ENCODE data around the gene MAB21L2.

MAB21L2 gene

DNA sequence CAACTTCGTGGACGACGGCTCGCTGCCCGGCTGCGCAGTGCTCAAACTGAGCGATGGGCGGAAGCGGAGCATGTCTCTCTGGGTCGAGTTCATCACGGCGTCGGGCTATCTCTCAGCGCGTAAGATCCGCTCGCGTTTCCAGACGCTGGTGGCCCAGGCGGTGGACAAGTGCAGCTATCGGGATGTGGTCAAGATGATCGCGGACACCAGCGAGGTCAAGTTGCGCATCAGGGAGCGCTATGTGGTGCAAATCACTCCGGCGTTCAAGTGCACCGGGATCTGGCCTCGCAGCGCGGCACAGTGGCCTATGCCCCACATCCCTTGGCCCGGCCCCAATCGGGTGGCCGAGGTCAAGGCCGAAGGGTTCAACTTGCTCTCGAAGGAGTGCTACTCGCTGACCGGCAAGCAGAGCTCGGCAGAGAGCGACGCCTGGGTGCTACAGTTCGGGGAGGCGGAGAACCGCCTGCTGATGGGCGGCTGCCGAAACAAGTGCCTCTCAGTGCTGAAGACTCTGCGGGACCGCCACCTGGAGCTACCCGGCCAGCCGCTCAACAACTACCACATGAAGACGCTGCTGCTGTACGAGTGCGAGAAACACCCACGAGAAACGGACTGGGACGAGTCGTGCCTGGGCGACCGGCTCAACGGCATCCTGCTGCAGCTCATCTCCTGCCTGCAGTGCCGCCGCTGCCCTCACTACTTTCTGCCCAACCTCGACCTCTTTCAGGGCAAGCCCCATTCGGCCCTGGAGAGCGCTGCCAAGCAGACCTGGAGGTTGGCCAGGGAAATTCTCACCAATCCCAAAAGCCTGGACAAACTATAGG lies 1.5 kb downstream of the MAB21L2 start:
- no peak overlapping the region for H3K27ac ChIP-seq (ENCODE audit: insufficient read depth, low read length, poor library complexity, severe bottlenecking)
- no peaks in the 10 kb centered on the region for H3K4me1 ChIP-seq (ENCODE audit: control insufficient read depth, insufficient read depth, low read length, poor library complexity, severe bottlenecking)
- DNase-seq: no peak
- peaks cover 30% of the 10 kb centered on the region for H3K36me3 ChIP-seq (ENCODE audit: control insufficient read depth, insufficient read depth, low read length)
- no peaks in the 10 kb centered on the region for H3K9me3 ChIP-seq (ENCODE audit: control insufficient read depth, low read length)
- H3K4me3 ChIP-seq (ENCODE audit: insufficient read depth, low read depth, low read length, poor library complexity, severe bottlenecking): no peak overlapping the region
- no peaks in the 10 kb centered on the region for H3K27me3 ChIP-seq (replicated peaks; ENCODE audit: control insufficient read depth, insufficient read depth, low read length, poor library complexity, severe bottlenecking)

DNA sequence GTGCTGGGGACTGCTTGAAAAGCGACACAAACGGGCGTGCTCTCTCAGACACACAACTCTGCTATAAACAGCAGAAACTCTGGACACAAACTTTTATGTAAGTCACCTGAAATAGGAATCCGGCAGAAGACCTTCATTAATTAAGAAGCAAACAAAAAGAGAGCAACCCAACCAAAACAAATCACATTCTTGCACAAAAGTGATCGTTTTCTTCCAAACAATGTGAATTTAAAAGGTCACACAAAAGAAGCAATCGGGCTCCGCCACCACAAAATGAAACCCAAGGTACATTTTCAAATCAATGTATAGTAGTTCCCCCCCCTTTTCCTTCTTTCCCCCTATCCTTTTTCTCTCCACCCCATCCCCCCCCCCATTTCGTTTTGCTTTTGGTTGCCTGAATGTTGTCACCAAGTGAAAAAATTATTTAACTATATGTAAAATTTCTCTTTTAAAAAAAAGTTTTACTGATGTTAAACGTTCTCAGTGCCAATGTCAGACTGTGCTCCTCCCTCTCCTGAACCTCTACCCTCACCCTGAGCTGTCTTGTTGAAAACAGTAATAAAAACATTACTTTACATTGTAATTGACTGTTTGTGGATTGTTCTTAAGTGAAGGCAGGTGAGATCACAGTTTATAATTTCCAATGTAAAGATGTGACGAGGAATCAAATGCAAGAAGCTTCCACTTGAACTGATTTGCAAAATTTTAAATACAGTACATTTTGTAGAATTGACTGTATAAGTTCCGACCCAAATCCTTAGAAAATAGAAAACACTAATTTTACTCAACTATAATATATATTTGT lies 2.4 kb downstream of the MAB21L2 start:
- H3K4me1 ChIP-seq (ENCODE audit: control insufficient read depth, insufficient read depth, low read length, poor library complexity, severe bottlenecking): no peaks in the 10 kb centered on the region
- no peak for DNase-seq
- H3K27ac ChIP-seq (ENCODE audit: insufficient read depth, low read length, poor library complexity, severe bottlenecking): no peak overlapping the region
- H3K9me3 ChIP-seq (ENCODE audit: control insufficient read depth, low read length): no peaks in the 10 kb centered on the region
- peaks cover 30% of the 10 kb centered on the region for H3K36me3 ChIP-seq (ENCODE audit: control insufficient read depth, insufficient read depth, low read length)
- no peak overlapping the region for H3K4me3 ChIP-seq (ENCODE audit: insufficient read depth, low read depth, low read length, poor library complexity, severe bottlenecking)
- H3K27me3 ChIP-seq (replicated peaks; ENCODE audit: control insufficient read depth, insufficient read depth, low read length, poor library complexity, severe bottlenecking): no peaks in the 10 kb centered on the region

DNA sequence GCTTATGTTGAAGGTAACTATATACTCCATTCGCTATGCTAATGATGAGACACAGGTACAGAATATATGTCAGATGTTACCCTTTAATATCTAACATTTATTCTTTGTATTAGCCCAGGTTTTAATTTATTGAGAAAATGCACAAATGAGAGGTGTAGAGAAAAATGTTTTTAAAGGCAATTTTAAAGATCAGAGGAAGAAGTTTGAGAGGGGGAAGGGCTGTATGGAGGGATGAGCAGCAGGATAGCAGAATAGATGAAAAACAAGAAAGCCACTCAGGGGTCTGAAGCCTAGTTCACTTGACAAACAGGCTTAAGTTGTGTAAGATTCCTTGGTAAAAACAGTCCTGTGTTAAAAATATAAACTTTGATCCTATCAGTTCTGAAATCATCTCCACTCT lies 3.7 kb downstream of the MAB21L2 start:
- Histone ChIP-seq H3K27me3 (replicated peaks; ENCODE audit: control insufficient read depth, insufficient read depth, low read length, poor library complexity, severe bottlenecking) (no peaks in the 10 kb centered on the region), H3K4me3 (ENCODE audit: insufficient read depth, low read depth, low read length, poor library complexity, severe bottlenecking) (no peak overlapping the region), H3K9me3 (ENCODE audit: control insufficient read depth, low read length) (no peaks in the 10 kb centered on the region), H3K27ac (ENCODE audit: insufficient read depth, low read length, poor library complexity, severe bottlenecking) (no peak overlapping the region), H3K4me1 (ENCODE audit: control insufficient read depth, insufficient read depth, low read length, poor library complexity, severe bottlenecking) (no peaks in the 10 kb centered on the region), H3K36me3 (ENCODE audit: control insufficient read depth, insufficient read depth, low read length) (peaks cover 30% of the 10 kb centered on the region)
- DNase-seq: no peak

DNA sequence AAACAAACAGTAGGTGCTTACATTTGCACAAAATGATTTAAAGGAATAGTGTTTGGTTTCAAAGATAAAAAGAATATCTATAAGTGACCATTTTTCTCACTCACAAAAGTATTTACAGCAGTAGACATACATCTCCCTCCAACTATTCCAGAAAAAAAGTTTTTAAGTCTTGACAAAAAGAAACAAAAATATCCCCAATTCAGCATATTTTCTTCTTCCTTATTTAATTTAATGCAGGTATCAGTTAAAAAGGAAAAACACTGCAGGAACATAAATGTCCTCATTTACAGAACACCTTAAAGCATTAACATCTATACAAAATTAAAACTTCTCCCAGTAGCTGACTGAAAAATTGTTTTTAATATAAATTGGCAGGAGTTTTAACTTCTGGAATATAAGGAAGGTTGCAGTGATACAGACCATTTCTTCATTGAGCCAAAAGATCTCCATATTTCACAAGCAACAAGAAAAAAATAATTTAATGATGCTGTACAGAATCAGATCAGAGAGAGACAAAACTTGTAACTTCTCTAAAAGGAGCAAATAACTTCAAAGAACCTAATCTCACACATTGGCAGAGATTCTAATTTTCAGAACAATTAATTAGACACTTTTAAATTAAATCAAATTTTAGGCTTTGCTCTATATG lies 4.3 kb downstream of the MAB21L2 start:
- no peak for DNase-seq
- Histone ChIP-seq H3K27ac (ENCODE audit: insufficient read depth, low read length, poor library complexity, severe bottlenecking) (no peak overlapping the region), H3K36me3 (ENCODE audit: control insufficient read depth, insufficient read depth, low read length) (peaks cover 33% of the 10 kb centered on the region), H3K4me3 (ENCODE audit: insufficient read depth, low read depth, low read length, poor library complexity, severe bottlenecking) (no peak overlapping the region), H3K27me3 (replicated peaks; ENCODE audit: control insufficient read depth, insufficient read depth, low read length, poor library complexity, severe bottlenecking) (no peaks in the 10 kb centered on the region), H3K4me1 (ENCODE audit: control insufficient read depth, insufficient read depth, low read length, poor library complexity, severe bottlenecking) (no peaks in the 10 kb centered on the region), H3K9me3 (ENCODE audit: control insufficient read depth, low read length) (no peaks in the 10 kb centered on the region)

DNA sequence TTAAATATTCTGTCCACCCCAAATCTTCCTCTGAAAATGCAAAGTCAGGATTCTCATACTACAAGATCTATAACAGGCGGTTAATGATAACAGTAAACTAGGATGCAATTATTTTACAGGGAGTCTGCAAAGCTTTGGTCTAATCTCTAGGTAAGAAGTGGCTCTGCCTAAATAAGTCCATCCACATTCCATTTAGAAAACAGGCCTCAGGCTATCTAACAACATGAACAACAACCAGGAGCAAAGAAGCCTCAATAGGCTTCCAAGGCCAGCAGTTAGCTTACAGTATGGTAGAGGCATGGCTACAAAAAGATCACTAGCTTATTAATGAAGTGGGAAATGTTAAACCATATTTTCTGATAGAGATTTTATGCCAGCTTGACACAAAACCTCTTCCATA lies 6.4 kb downstream of the MAB21L2 start:
- Histone ChIP-seq H3K9me3 (ENCODE audit: control insufficient read depth, low read length) (no peaks in the 10 kb centered on the region), H3K27me3 (replicated peaks; ENCODE audit: control insufficient read depth, insufficient read depth, low read length, poor library complexity, severe bottlenecking) (no peaks in the 10 kb centered on the region), H3K36me3 (ENCODE audit: control insufficient read depth, insufficient read depth, low read length) (peaks cover 21% of the 10 kb centered on the region), H3K27ac (ENCODE audit: insufficient read depth, low read length, poor library complexity, severe bottlenecking) (no peak overlapping the region), H3K4me1 (ENCODE audit: control insufficient read depth, insufficient read depth, low read length, poor library complexity, severe bottlenecking) (no peaks in the 10 kb centered on the region), H3K4me3 (ENCODE audit: insufficient read depth, low read depth, low read length, poor library complexity, severe bottlenecking) (no peak overlapping the region)
- no peak for DNase-seq

- Histone ChIP-seq H3K4me1 (ENCODE audit: control insufficient read depth, insufficient read depth, low read length, poor library complexity, severe bottlenecking) (no peaks in the 10 kb centered on the region), H3K27ac (ENCODE audit: insufficient read depth, low read length, poor library complexity, severe bottlenecking) (no peak overlapping the region), H3K27me3 (replicated peaks; ENCODE audit: control insufficient read depth, insufficient read depth, low read length, poor library complexity, severe bottlenecking) (no peaks in the 10 kb centered on the region), H3K4me3 (ENCODE audit: insufficient read depth, low read depth, low read length, poor library complexity, severe bottlenecking) (no peak overlapping the region), H3K36me3 (ENCODE audit: control insufficient read depth, insufficient read depth, low read length) (peaks cover 14% of the 10 kb centered on the region), H3K9me3 (ENCODE audit: control insufficient read depth, low read length) (no peaks in the 10 kb centered on the region)
- DNase-seq: no peak
These were observed 7.2 kb downstream of the MAB21L2 start for GRCh38 chr4:150589157-150589556.

DNA sequence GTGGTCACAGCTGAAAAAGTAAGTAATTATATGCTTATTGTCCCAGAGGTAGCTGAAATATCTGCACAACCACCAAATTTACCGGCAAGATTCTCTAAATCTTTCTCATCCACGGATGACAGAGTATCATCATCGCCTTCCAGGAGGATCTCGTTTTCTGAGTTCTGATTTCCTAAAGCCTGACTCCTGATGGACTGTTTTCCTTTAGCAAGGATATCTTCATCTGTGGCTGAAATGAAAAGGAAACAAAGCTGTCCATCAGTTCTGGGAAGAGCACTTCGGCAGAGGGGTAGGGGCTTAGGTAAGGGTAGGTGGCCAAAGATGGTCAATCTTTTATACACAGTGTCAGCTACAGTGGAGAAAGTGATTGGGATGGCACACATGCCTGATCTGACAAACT lies 8.7 kb downstream of the MAB21L2 start:
- Histone ChIP-seq H3K36me3 (ENCODE audit: control insufficient read depth, insufficient read depth, low read length) (peaks cover 9% of the 10 kb centered on the region), H3K4me3 (ENCODE audit: insufficient read depth, low read depth, low read length, poor library complexity, severe bottlenecking) (no peak overlapping the region)
- no peak for DNase-seq

GRCh38 chr4:150591406-150591805 lies 9.5 kb downstream of the MAB21L2 start:
- H3K4me1 ChIP-seq (ENCODE audit: control insufficient read depth, insufficient read depth, low read length, poor library complexity, severe bottlenecking): no peaks in the 10 kb centered on the region
- no peaks in the 10 kb centered on the region for H3K9me3 ChIP-seq (ENCODE audit: control insufficient read depth, low read length)
- no peak overlapping the region for H3K27ac ChIP-seq (ENCODE audit: insufficient read depth, low read length, poor library complexity, severe bottlenecking)
- no peaks in the 10 kb centered on the region for H3K27me3 ChIP-seq (replicated peaks; ENCODE audit: control insufficient read depth, insufficient read depth, low read length, poor library complexity, severe bottlenecking)
- DNase-seq: no peak
- H3K36me3 ChIP-seq (ENCODE audit: control insufficient read depth, insufficient read depth, low read length): peaks cover 9% of the 10 kb centered on the region
- H3K4me3 ChIP-seq (ENCODE audit: insufficient read depth, low read depth, low read length, poor library complexity, severe bottlenecking): no peak overlapping the region

More for the DNA sequence above, 8.7 kb downstream of the MAB21L2 start:
- no peak overlapping the region for H3K27ac ChIP-seq (ENCODE audit: insufficient read depth, low read length, poor library complexity, severe bottlenecking)
- H3K9me3 ChIP-seq (ENCODE audit: control insufficient read depth, low read length): no peaks in the 10 kb centered on the region
- H3K27me3 ChIP-seq (replicated peaks; ENCODE audit: control insufficient read depth, insufficient read depth, low read length, poor library complexity, severe bottlenecking): no peaks in the 10 kb centered on the region
- H3K4me1 ChIP-seq (ENCODE audit: control insufficient read depth, insufficient read depth, low read length, poor library complexity, severe bottlenecking): no peaks in the 10 kb centered on the region

- Histone ChIP-seq H3K27ac (ENCODE audit: insufficient read depth, low read length, poor library complexity, severe bottlenecking) (no peak overlapping the region), H3K27me3 (replicated peaks; ENCODE audit: control insufficient read depth, insufficient read depth, low read length, poor library complexity, severe bottlenecking) (no peaks in the 10 kb centered on the region), H3K36me3 (ENCODE audit: control insufficient read depth, insufficient read depth, low read length) (peaks cover 9% of the 10 kb centered on the region), H3K9me3 (ENCODE audit: control insufficient read depth, low read length) (no peaks in the 10 kb centered on the region), H3K4me3 (ENCODE audit: insufficient read depth, low read depth, low read length, poor library complexity, severe bottlenecking) (no peak overlapping the region), H3K4me1 (ENCODE audit: control insufficient read depth, insufficient read depth, low read length, poor library complexity, severe bottlenecking) (no peaks in the 10 kb centered on the region)
- DNase-seq: no peak
These were observed 10.0 kb downstream of the MAB21L2 start for GRCh38 chr4:150591904-150592303.

DNA sequence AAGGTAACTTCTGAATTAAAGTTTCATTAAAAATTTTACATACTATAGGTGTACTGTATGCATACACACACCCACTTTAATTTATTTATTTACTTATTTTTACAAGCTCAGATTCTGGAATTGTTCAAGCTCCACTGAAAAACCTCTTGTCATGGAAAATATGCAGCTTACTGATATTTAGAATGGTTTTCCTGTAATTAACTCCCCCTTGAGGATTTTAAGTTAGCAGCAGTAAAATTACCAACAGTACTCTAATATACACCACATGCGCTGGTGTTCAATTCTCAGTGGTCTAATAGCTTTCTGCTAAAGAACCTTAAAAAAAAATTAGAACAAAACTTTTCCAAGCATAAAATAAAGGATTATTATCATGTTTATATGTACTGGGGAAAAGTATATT lies 12.0 kb downstream of the MAB21L2 start:
- no peak overlapping the region for H3K4me3 ChIP-seq (ENCODE audit: insufficient read depth, low read depth, low read length, poor library complexity, severe bottlenecking)
- peaks cover 14% of the 10 kb centered on the region for H3K36me3 ChIP-seq (ENCODE audit: control insufficient read depth, insufficient read depth, low read length)
- DNase-seq: no peak
- no peaks in the 10 kb centered on the region for H3K27me3 ChIP-seq (replicated peaks; ENCODE audit: control insufficient read depth, insufficient read depth, low read length, poor library complexity, severe bottlenecking)
- no peaks in the 10 kb centered on the region for H3K9me3 ChIP-seq (ENCODE audit: control insufficient read depth, low read length)
- no peaks in the 10 kb centered on the region for H3K4me1 ChIP-seq (ENCODE audit: control insufficient read depth, insufficient read depth, low read length, poor library complexity, severe bottlenecking)
- no peak overlapping the region for H3K27ac ChIP-seq (ENCODE audit: insufficient read depth, low read length, poor library complexity, severe bottlenecking)
